ENCODE measurements around the gene MTMR4. TPM values are rescaled to one million over a fixed set of nuclear protein-coding genes. Genes with fewer than 3 reads are reported as not detected.

The MTMR4 gene
- total and polyA plus RNA-seq, 4 donors = 17.2 to 70.1 (median 29.9) TPM

- WGBS = 79% methylated on average over 15 of the region's 15 CpGs
- Histone ChIP-seq H3K36me3 (ENCODE audit: control insufficient read depth in 4 of 4, insufficient read depth in 3 of 4, low read depth in 1 of 4, low read length in 3 of 4) (no peaks in the 10 kb centered on the region), H3K9ac (ENCODE audit: low read depth in 1 of 2, low read length in 2 of 2) (no peak overlapping the region), H3K4me3 (ENCODE audit: low read depth in 1 of 3, low read length in 3 of 3) (no peak overlapping the region), H3K27ac (ENCODE audit: low read depth in 1 of 2, low read length in 2 of 2) (no peak overlapping the region), H3K9me3 (ENCODE audit: control insufficient read depth in 4 of 4, low read length in 3 of 4) (no peaks in the 10 kb centered on the region), H3K4me1 (ENCODE audit: control insufficient read depth in 4 of 4, insufficient read depth in 4 of 4, low read length in 3 of 4) (peaks cover 0 to 28% (median 21%) of the 10 kb centered on the region in 4 donors), H3K27me3 (ENCODE audit: control insufficient read depth in 4 of 4, insufficient read depth in 4 of 4, low read length in 3 of 4) (no peaks in the 10 kb centered on the region)
- TF ChIP-seq, protein P1, sequence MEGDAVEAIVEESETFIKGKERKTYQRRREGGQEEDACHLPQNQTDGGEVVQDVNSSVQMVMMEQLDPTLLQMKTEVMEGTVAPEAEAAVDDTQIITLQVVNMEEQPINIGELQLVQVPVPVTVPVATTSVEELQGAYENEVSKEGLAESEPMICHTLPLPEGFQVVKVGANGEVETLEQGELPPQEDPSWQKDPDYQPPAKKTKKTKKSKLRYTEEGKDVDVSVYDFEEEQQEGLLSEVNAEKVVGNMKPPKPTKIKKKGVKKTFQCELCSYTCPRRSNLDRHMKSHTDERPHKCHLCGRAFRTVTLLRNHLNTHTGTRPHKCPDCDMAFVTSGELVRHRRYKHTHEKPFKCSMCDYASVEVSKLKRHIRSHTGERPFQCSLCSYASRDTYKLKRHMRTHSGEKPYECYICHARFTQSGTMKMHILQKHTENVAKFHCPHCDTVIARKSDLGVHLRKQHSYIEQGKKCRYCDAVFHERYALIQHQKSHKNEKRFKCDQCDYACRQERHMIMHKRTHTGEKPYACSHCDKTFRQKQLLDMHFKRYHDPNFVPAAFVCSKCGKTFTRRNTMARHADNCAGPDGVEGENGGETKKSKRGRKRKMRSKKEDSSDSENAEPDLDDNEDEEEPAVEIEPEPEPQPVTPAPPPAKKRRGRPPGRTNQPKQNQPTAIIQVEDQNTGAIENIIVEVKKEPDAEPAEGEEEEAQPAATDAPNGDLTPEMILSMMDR (IDR thresholded peaks at IDR 0.05; ENCODE audit: low read depth, low read length, missing input control) = peak; percentile 32
- TF ChIP-seq SP1 (IDR thresholded peaks at IDR 0.05) = no peak
- TF ChIP-seq RAD21 (IDR thresholded peaks at IDR 0.05) = peak in 1 of 2 donors; percentile 62
- DNase-seq (ENCODE audit: low spot score) = no peak
Observed at GRCh38 chr17:58520843-58521430, 6.5 kb upstream of the MTMR4 start.

DNA sequence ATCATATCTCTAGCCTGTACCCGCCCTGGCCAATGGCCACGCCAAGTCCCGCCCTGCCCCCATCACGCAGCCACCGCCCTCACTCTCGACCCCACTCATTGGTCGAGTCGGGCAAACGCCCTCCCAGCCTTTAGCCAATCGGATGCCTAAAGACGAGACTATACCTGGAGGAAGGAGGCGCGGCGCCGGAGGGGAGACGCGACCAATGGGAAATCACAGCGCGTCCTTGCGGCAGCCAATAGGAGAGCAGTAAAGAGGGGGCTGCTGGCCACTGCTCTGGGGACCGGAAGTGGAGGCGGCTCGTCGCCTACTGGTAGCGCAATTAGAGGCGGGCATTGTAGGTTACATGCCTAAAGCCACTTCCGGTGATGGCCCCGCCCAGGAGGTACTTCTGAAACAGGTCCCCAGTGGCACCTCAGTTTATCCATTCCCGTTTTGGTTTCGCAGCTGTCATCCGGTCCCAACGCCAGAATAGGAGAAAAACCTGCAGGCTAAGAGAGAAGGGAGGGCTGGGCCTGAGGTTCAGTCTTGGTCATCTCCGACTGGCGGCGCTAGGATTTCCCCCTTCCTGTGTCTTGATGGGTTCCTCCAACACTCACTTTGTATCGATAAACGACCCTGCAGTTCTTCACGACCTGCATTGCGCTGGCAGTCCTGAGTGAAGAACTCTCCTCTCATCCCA, 3.6 kb upstream of the MTMR4 start:
- TF ChIP-seq GABPA (IDR thresholded peaks at IDR 0.05 in 1 of 2, conservative IDR thresholded peaks at IDR 0.05 in 1 of 2) (peak; percentile 96 to 98), SP1 (IDR thresholded peaks at IDR 0.05) (peak; percentile 100), FOXA2 (IDR thresholded peaks at IDR 0.05) (no peak), MAX (IDR thresholded peaks at IDR 0.05) (peak; percentile 56), ATF3 (IDR thresholded peaks at IDR 0.05) (no peak), EGR1 (IDR thresholded peaks at IDR 0.05; ENCODE audit: low read depth in 2 of 2) (peak in 1 of 2 donors; percentile 89), RXRA (IDR thresholded peaks at IDR 0.05) (peak; percentile 17 to 51), ZBTB33 (IDR thresholded peaks at IDR 0.05) (peak; percentile 35), TAF1 (conservative IDR thresholded peaks at IDR 0.05) (peak; percentile 93), HNF4A (conservative IDR thresholded peaks at IDR 0.05) (no peak), NR2F2 (IDR thresholded peaks at IDR 0.05) (peak; percentile 8), YY1 (IDR thresholded peaks at IDR 0.05) (peak; percentile 88), FOXA1 (IDR thresholded peaks at IDR 0.05) (peak; percentile 22)
- TF ChIP-seq, protein P2, sequence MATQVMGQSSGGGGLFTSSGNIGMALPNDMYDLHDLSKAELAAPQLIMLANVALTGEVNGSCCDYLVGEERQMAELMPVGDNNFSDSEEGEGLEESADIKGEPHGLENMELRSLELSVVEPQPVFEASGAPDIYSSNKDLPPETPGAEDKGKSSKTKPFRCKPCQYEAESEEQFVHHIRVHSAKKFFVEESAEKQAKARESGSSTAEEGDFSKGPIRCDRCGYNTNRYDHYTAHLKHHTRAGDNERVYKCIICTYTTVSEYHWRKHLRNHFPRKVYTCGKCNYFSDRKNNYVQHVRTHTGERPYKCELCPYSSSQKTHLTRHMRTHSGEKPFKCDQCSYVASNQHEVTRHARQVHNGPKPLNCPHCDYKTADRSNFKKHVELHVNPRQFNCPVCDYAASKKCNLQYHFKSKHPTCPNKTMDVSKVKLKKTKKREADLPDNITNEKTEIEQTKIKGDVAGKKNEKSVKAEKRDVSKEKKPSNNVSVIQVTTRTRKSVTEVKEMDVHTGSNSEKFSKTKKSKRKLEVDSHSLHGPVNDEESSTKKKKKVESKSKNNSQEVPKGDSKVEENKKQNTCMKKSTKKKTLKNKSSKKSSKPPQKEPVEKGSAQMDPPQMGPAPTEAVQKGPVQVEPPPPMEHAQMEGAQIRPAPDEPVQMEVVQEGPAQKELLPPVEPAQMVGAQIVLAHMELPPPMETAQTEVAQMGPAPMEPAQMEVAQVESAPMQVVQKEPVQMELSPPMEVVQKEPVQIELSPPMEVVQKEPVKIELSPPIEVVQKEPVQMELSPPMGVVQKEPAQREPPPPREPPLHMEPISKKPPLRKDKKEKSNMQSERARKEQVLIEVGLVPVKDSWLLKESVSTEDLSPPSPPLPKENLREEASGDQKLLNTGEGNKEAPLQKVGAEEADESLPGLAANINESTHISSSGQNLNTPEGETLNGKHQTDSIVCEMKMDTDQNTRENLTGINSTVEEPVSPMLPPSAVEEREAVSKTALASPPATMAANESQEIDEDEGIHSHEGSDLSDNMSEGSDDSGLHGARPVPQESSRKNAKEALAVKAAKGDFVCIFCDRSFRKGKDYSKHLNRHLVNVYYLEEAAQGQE (IDR thresholded peaks at IDR 0.05) = peak; percentile 93
- TF ChIP-seq, protein P1 (IDR thresholded peaks at IDR 0.05; ENCODE audit: low read depth, low read length, missing input control) = no peak
- WGBS = under 1% methylated on average over 39 of the region's 39 CpGs

More for the DNA sequence above, 3.6 kb upstream of the MTMR4 start:
- H3K9ac ChIP-seq (ENCODE audit: low read depth in 1 of 2, low read length in 2 of 2) = peak overlapping the region; percentile 74 to 90
- DNase-seq (ENCODE audit: low spot score) = peak; percentile 99
- no peaks in the 10 kb centered on the region for H3K36me3 ChIP-seq (ENCODE audit: control insufficient read depth in 4 of 4, insufficient read depth in 3 of 4, low read depth in 1 of 4, low read length in 3 of 4)
- H3K27ac ChIP-seq (ENCODE audit: low read depth in 1 of 2, low read length in 2 of 2) = peak overlapping the region; percentile 93 to 96
- H3K27me3 ChIP-seq (ENCODE audit: control insufficient read depth in 4 of 4, insufficient read depth in 4 of 4, low read length in 3 of 4) = no peaks in the 10 kb centered on the region
- no peaks in the 10 kb centered on the region for H3K9me3 ChIP-seq (ENCODE audit: control insufficient read depth in 4 of 4, low read length in 3 of 4)
- peaks cover 3 to 50% (median 39%) of the 10 kb centered on the region in 4 donors for H3K4me1 ChIP-seq (ENCODE audit: control insufficient read depth in 4 of 4, insufficient read depth in 4 of 4, low read length in 3 of 4)
- H3K4me3 ChIP-seq (ENCODE audit: low read depth in 1 of 3, low read length in 3 of 3) = peak overlapping the region; percentile 68 to 95 (median 84)
